NCI-H345 treated with DMSO at 0.1 percent for 48 hours (cell line): ENCODE measurements around the gene WDR82.

Experiments
- DNase-seq: peaks from one replicate; lab custom pipeline; 2025; ENCODE audit not compliant: unreplicated experiment; lab: John Stamatoyannopoulos, UW

The WDR82 gene

GRCh38 chr3:52210550-52211046 lies 67.9 kb downstream of the WDR82 start:
- no peak for DNase-seq

DNA sequence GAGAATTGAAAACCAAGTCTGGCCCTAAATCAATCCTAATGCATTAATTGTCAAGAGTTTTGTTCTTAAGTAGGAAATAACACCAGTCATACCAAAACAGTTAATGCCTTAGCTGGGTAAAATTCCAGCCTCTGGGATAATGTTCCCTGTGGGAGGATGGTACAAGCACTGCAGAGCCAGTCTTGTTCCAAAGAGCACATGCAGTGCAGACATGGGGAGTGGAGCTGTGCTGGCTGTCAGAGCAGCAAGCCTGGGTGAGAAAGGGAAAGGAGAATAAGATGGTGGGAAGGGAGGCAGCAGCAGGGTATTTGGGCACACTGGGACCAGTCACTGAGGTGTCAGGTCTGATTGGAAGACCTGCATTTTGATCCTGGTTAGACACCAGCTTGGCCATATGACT lies 68.4 kb downstream of the WDR82 start:
- no peak for DNase-seq

DNA sequence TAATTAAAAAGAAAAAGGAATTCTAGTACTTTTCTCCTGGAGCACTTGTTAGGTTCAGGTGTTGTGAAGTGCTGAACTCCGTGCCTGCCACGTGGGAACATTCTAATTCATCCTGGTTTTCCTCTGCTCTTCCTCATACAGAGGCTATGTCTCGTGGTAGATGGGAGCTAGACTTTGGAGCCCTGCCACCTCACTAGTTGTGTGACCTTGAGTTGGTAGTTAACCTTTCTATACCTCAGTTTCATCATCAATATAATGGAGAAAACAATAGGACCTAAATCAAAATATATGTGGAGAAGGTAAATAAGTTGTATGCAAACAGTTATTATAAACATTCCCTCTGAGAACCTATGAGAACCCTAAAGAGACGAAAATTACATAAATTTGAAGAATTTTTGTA lies 69.9 kb downstream of the WDR82 start:
- no peak for DNase-seq

GRCh38 chr3:52205727-52206372 lies 72.6 kb downstream of the WDR82 start:
- no peak for DNase-seq
